A549 (cell line): ENCODE data around the gene FGFR3. TPM values are rescaled to one million over a fixed set of nuclear protein-coding genes. Genes with fewer than 3 reads are reported as not detected.

ENCODE experiments used
- ATAC-seq, 2 experiments: fragments of 200-7000 bp in 1 of 2; fragments of >200 bp in 1 of 2; cut with Nextera tagmentation in 1 of 2; cut with Tn5 transposase in 1 of 2; 3 replicates each; pipeline versions ENCODE4 v1.8.0 to v1.9.1; 2018 to 2020; ENCODE audit warnings: mild to moderate bottlenecking in 1 of 2, moderate library complexity in 1 of 2
- CTCF ChIA-PET: fragments of 300-600 bp; sonication (Branson Sonifier 250); formaldehyde crosslinking; extraction: SDS; loops from one replicate; lab custom pipeline; 2021; ENCODE audit warnings: antibody characterized with exemption, inconsistent platforms; lab: Yijun Ruan, JAX
- POLR2A ChIA-PET: fragments of 350-600 bp; formaldehyde crosslinking; extraction: SDS; loops from one replicate; lab custom pipeline; 2021; ENCODE audit warnings: antibody characterized with exemption, inconsistent platforms; lab: Yijun Ruan, JAX
- DNase-seq, 2 experiments: peaks; one replicate each; pipeline versions ENCODE4 v3.0.0 to v3.0.0-alpha.2; 2011 to 2016; ENCODE audit warnings: low read depth in 1 of 2, low spot score in 1 of 2
- FAIRE-seq: peaks from 2 replicates; lab custom pipeline; 2011; peaks lifted over from hg19 to GRCh38; lab: Jason Lieb, UNC
- H3K27ac ChIP-seq, 2 experiments: fragments of >200 bp; sonication (Bioruptor Twin); formaldehyde crosslinking; 3 replicates each; pipeline ENCODE4 v1.5.1; 2016 to 2017
- H3K4me1 ChIP-seq: fragments of >200 bp; sonication (Bioruptor Twin); formaldehyde crosslinking; 3 replicates; pipeline ENCODE4 v1.6.1; 2016
- H3K4me2 ChIP-seq: fragments of >200 bp; sonication (Bioruptor Twin); formaldehyde crosslinking; 3 replicates; pipeline ENCODE4 v1.6.1; 2016
- H3K4me3 ChIP-seq: fragments of >200 bp; sonication (Bioruptor Twin); formaldehyde crosslinking; 3 replicates; pipeline ENCODE4 v1.5.1; 2016
- H3K9me3 ChIP-seq: fragments of >200 bp; sonication (Bioruptor Twin); formaldehyde crosslinking; 3 replicates; pipeline ENCODE4 v1.6.1; 2016
- CBX8 ChIP-seq: fragments of 200-600 bp; sonication (generic); IDR thresholded peaks from 2 replicates; pipeline ENCODE4 v1.6.1; 2016
- CHD4 ChIP-seq: fragments of 200-600 bp; sonication (generic); IDR thresholded peaks from 2 replicates; pipeline ENCODE4 v1.6.1; 2016; ENCODE audit warnings: antibody characterized with exemption, mild to moderate bottlenecking, borderline replicate concordance
- EHF ChIP-seq: fragments of 250-450 bp; sonication (Bioruptor Pico); IDR thresholded peaks from 2 replicates; pipeline ENCODE4 v1.5.0; 2020; ENCODE audit warnings: mild to moderate bottlenecking
- EP300 ChIP-seq, 2 experiments: fragments of >200 bp; sonication (Bioruptor Twin); formaldehyde crosslinking; IDR thresholded peaks; 2 replicates in 1 of 2; 3 replicates in 1 of 2; pipeline ENCODE4 v1.6.1; 2016 to 2017
- FOSB ChIP-seq: fragments of 250-450 bp; sonication (Bioruptor Pico); IDR thresholded peaks from 2 replicates; pipeline ENCODE4 v1.5.0; 2020; ENCODE audit warnings: mild to moderate bottlenecking, moderate library complexity
- HOXB13 ChIP-seq: fragments of 250-450 bp; sonication (Bioruptor Pico); IDR thresholded peaks from 2 replicates; pipeline ENCODE4 v1.5.0; 2020; ENCODE audit warnings: low read depth, mild to moderate bottlenecking, moderate library complexity
- JUN ChIP-seq, 2 experiments: fragments of >200 bp; sonication (Bioruptor Twin); formaldehyde crosslinking; IDR thresholded peaks; 2 replicates in 1 of 2; 3 replicates in 1 of 2; pipeline ENCODE4 v1.6.1; 2016 to 2017
- NR3C1 ChIP-seq: fragments of >200 bp; sonication (Bioruptor Twin); formaldehyde crosslinking; IDR thresholded peaks from 3 replicates; pipeline ENCODE4 v1.6.1; 2017
- PHF8 ChIP-seq: fragments of 200-600 bp; sonication (generic); IDR thresholded peaks from 2 replicates; pipeline ENCODE4 v1.6.1; 2016; ENCODE audit warnings: low read depth, mild to moderate bottlenecking, antibody characterized with exemption, moderate library complexity, borderline replicate concordance
- RAD21 ChIP-seq, 2 experiments: fragments of >200 bp in 1 of 2; sonication (Bioruptor Twin) in 1 of 2; formaldehyde crosslinking in 1 of 2; IDR thresholded peaks in 1 of 2; conservative IDR thresholded peaks in 1 of 2; 2 replicates in 1 of 2; 3 replicates in 1 of 2; pipeline ENCODE4 v1.6.1; 2012 to 2018; ENCODE audit warnings: inconsistent platforms in 1 of 2
- RARB ChIP-seq: fragments of 250-450 bp; sonication (Bioruptor Pico); IDR thresholded peaks from 2 replicates; pipeline ENCODE4 v1.8.0; 2021; ENCODE audit warnings: mild to moderate bottlenecking, moderate library complexity
- RFX5 ChIP-seq: fragments of 450-650 bp; IDR thresholded peaks from 2 replicates; pipeline ENCODE4 v1.7.1; 2014; ENCODE audit warnings: antibody characterized with exemption, mild to moderate bottlenecking, moderate library complexity
- RNF2 ChIP-seq: fragments of 200-600 bp; sonication (generic); IDR thresholded peaks from 2 replicates; pipeline ENCODE4 v1.6.1; 2016; ENCODE audit warnings: low read depth, mild to moderate bottlenecking, antibody characterized with exemption, moderate library complexity, borderline replicate concordance
- TFCP2L1 ChIP-seq: fragments of 250-450 bp; sonication (Bioruptor Pico); IDR thresholded peaks from 2 replicates; pipeline ENCODE4 v1.5.0; 2021; ENCODE audit warnings: mild to moderate bottlenecking
- ZC3H11A ChIP-seq: fragments of 450-650 bp; IDR thresholded peaks from 2 replicates; pipeline ENCODE4 v1.6.1; 2014; ENCODE audit warnings: antibody characterized with exemption, mild to moderate bottlenecking
- WGBS: methylation state at CpG from one replicate; pipeline ENCODE4 v1.1.6; 2017; ENCODE audit errors: missing lambda C conversion rate; 5-methylcytosine and 5-hydroxymethylcytosine counted together
- polyA plus RNA-seq, 4 experiments: library from polyadenylated mRNA; depleted of rRNA in 3 of 4; stranded (reverse); fragments of >200 nt; fragmentation: RNase III in 1 of 4; extraction: RNeasy Plus Mini Kit Qiagen cat#74134 plus additional on column Dnase treatment in 1 of 4; gene quantifications; 2 replicates in 3 of 4; 3 replicates in 1 of 4; pipeline ENCODE4 v1.2.3, GENCODE V29; 2011 to 2017
- TF ChIP-seq, protein P1 (sequence below): IDR thresholded peaks from 2 replicates; pipeline ENCODE4 v1.6.1; 2012
- TF ChIP-seq, protein P2 (sequence below): fragments of 250-450 bp; sonication (Bioruptor Pico); IDR thresholded peaks from 2 replicates; pipeline ENCODE4 v1.5.0; 2020; ENCODE audit warnings: low read depth, mild to moderate bottlenecking, moderate library complexity
- TF ChIP-seq, protein P3 (sequence below): fragments of >200 bp; sonication (Bioruptor Twin); formaldehyde crosslinking; IDR thresholded peaks from 3 replicates; pipeline ENCODE4 v1.6.1; 2016
- TF ChIP-seq, protein P4 (sequence below): IDR thresholded peaks from 2 replicates; pipeline ENCODE4 v1.6.1; 2012

Gene FGFR3
- polyA plus RNA-seq, 2 of the 4 experiments (the other 2 are of a cell fraction): 1.9 to 4.8 TPM

DNA sequence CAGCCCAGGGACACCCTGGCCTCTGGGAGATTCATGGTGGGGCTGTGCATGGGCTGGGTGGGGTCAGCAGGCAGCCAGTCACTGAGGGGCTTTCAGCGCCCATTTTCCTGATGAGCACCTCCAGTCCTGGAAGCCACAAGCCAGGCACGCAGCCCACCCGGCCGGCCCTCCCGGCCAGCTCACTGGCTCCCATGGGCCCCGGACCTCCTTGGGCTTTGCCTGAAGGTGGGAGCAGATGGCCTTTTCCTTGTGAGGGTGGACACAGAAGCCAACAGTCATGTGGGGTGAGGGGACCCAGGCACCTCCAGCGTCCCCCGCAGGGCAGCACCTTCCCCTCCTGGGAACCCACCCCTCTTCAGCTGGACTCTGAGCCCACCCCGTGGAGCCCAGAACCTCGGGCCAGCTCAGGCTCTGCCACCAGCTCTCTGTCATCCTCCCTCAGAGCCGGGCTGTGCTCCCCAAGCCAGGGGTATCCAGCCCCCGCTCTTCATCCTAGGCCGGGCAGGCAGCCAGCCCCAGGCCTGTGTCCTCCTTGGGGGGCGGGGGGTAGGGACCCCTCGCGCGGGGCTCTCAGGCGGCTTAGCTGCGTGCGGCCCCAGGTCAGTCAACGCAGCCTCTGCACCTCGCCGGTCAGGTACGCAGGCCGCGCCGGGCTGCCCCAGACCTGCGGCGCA is 798 bp upstream of the FGFR3 start:
- 73% methylated on average over 6 of the region's 29 CpGs for WGBS
- peak overlapping the region; percentile 92 for H3K4me2 ChIP-seq
- FAIRE-seq (no peak), DNase-seq (no peak), ATAC-seq (no peak; a peak in 1 of 6 replicates)
- peak overlapping the region in 1 of 2 experiments; percentile 91; a peak in 3 of 6 replicates for H3K27ac ChIP-seq
- no peak overlapping the region; the same call in 2 of the 3 replicates for H3K4me3 ChIP-seq
- CTCF ChIA-PET: interaction anchor here (1.1 to 7.8 kb wide), 3 partner anchors 17 to 62 kb away, joined by 3 to 79 read pairs (median 24); no protein-coding TSS in a partner anchor
- TF ChIP-seq FOSB (CRISPR knock-in tag) (no peak), RARB (CRISPR knock-in tag) (no peak), CHD4 (no peak), ZC3H11A (no peak), RFX5 (no peak), RAD21 (conservative IDR thresholded peaks at IDR 0.05 in 1 of 2, IDR thresholded peaks at IDR 0.05 in 1 of 2) (no peak), EHF (CRISPR knock-in tag) (no peak), HOXB13 (CRISPR knock-in tag) (no peak), PHF8 (no peak), NR3C1 (no peak), EP300 (IDR thresholded peaks at IDR 0.05) (no peak)
- TF ChIP-seq, protein P1, sequence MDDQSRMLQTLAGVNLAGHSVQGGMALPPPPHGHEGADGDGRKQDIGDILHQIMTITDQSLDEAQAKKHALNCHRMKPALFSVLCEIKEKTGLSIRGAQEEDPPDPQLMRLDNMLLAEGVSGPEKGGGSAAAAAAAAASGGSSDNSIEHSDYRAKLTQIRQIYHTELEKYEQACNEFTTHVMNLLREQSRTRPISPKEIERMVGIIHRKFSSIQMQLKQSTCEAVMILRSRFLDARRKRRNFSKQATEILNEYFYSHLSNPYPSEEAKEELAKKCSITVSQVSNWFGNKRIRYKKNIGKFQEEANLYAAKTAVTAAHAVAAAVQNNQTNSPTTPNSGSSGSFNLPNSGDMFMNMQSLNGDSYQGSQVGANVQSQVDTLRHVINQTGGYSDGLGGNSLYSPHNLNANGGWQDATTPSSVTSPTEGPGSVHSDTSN: no peak
- TF ChIP-seq, protein P2, sequence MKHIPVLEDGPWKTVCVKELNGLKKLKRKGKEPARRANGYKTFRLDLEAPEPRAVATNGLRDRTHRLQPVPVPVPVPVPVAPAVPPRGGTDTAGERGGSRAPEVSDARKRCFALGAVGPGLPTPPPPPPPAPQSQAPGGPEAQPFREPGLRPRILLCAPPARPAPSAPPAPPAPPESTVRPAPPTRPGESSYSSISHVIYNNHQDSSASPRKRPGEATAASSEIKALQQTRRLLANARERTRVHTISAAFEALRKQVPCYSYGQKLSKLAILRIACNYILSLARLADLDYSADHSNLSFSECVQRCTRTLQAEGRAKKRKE (CRISPR knock-in tag): no peak
- POLR2A ChIA-PET: no interaction called here
- H3K4me1 ChIP-seq: peaks cover 18% of the 10 kb centered on the region
- no peaks in the 10 kb centered on the region for H3K9me3 ChIP-seq

DNA sequence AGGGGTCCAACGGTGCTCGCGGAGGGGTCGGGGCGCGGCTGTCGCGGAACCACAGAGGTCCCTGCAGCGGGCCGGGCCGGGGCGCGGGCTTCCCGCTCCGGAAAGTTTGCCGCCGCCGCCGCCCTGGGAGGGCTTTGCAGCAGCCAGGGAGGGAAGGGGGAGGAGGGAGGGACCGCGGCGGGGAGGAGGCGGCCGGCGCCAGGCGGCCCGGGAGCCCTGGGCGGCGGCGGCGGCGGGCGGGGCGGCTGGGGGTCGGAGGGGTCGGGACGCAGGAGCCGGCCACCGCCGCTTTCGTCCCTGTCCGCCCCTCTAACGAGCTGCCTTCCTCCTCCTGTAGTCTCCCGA is 375 bp downstream of the FGFR3 start:
- POLR2A ChIA-PET: interaction anchor here (1.9 kb wide), 1 partner anchor 26 kb away, joined by 5 read pairs; no protein-coding TSS in a partner anchor
- Histone ChIP-seq H3K9me3 (no peaks in the 10 kb centered on the region), H3K4me3 (peak overlapping the region; percentile 62), H3K27ac (peak overlapping the region; percentile 66 to 91), H3K4me2 (peak overlapping the region; percentile 92), H3K4me1 (peaks cover 18% of the 10 kb centered on the region)
- TF ChIP-seq RAD21 (conservative IDR thresholded peaks at IDR 0.05 in 1 of 2, IDR thresholded peaks at IDR 0.05 in 1 of 2): no peak
- TF ChIP-seq, protein P3, sequence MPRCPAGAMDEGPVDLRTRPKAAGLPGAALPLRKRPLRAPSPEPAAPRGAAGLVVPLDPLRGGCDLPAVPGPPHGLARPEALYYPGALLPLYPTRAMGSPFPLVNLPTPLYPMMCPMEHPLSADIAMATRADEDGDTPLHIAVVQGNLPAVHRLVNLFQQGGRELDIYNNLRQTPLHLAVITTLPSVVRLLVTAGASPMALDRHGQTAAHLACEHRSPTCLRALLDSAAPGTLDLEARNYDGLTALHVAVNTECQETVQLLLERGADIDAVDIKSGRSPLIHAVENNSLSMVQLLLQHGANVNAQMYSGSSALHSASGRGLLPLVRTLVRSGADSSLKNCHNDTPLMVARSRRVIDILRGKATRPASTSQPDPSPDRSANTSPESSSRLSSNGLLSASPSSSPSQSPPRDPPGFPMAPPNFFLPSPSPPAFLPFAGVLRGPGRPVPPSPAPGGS: no peak
- TF ChIP-seq, protein P4, sequence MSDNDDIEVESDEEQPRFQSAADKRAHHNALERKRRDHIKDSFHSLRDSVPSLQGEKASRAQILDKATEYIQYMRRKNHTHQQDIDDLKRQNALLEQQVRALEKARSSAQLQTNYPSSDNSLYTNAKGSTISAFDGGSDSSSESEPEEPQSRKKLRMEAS: no peak
- no peak for TF ChIP-seq RNF2
- TF ChIP-seq ZC3H11A: no peak
- no peak for TF ChIP-seq TFCP2L1 (CRISPR knock-in tag)
- no peak for TF ChIP-seq CBX8
- TF ChIP-seq JUN (IDR thresholded peaks at IDR 0.05): 0 out of 5 replicates have a peak, but pooled peaks of 1 of the 2 experiments have one; percentile 2
- WGBS: no CpG with 5 or more reads among the region's 44 CpGs
- CTCF ChIA-PET: interaction anchor here (1.4 to 7.8 kb wide), 4 partner anchors 16 to 48 kb away, joined by 4 to 79 read pairs (median 16); no protein-coding TSS in a partner anchor
- no peak for FAIRE-seq
- DNase-seq: peak; percentile 25 to 33
- ATAC-seq: peak; percentile 2 to 46; a peak in 4 of 6 replicates
